B cell (primary cell): ENCODE measurements around the gene MYCN.

Experiments used
- EZH2 ChIP-seq: IDR thresholded peaks from 2 replicates; pipeline ENCODE4 v1.6.1; 2012; ENCODE audit warnings: borderline replicate concordance, low read depth, mild to moderate bottlenecking, moderate library complexity, low read length; ENCODE audit not compliant: insufficient read depth, poor library complexity, severe bottlenecking
- TF ChIP-seq, protein P1 (sequence below): fragments of 200-600 bp; IDR thresholded peaks from one replicate; pipeline ENCODE4 v1.8.0; 2022; ENCODE audit warnings: antibody characterized with exemption, mild to moderate bottlenecking

DNA sequence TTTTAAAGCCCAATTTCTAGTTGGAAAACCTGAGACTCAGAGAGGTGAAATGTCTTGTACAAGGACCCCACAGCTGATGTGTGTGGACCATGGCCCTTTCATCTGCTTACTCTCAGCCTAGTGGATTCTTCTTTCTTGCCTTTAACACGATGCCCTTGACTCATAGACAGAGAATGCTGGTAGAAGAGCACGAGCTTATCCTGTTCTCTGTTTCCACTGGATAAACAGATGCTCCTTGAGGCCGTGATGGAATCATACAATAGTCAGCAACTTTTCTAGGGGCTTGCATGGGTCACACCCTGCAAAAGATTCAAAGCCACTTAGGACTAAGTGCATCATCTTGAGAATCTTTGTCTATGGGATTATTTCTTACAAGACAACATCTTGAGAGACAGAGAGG is 50.9 kb downstream of the MYCN start:
- TF ChIP-seq, protein P1, sequence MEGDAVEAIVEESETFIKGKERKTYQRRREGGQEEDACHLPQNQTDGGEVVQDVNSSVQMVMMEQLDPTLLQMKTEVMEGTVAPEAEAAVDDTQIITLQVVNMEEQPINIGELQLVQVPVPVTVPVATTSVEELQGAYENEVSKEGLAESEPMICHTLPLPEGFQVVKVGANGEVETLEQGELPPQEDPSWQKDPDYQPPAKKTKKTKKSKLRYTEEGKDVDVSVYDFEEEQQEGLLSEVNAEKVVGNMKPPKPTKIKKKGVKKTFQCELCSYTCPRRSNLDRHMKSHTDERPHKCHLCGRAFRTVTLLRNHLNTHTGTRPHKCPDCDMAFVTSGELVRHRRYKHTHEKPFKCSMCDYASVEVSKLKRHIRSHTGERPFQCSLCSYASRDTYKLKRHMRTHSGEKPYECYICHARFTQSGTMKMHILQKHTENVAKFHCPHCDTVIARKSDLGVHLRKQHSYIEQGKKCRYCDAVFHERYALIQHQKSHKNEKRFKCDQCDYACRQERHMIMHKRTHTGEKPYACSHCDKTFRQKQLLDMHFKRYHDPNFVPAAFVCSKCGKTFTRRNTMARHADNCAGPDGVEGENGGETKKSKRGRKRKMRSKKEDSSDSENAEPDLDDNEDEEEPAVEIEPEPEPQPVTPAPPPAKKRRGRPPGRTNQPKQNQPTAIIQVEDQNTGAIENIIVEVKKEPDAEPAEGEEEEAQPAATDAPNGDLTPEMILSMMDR: no peak
- no peak for TF ChIP-seq EZH2
